ENCODE results near the gene SYCE1. TPM values are rescaled to one million over a fixed set of nuclear protein-coding genes. Genes with fewer than 3 reads are reported as not detected.
"Not testable (repeated sequence)": the region's sequence is repeated elsewhere in the genome, so short reads cannot be mapped to it uniquely, and the experiment has no call there.

The SYCE1 gene
- total and polyA plus RNA-seq, 8 donors, result 0.10 to 0.90 (median 0.21) TPM; not detected in 3

DNA sequence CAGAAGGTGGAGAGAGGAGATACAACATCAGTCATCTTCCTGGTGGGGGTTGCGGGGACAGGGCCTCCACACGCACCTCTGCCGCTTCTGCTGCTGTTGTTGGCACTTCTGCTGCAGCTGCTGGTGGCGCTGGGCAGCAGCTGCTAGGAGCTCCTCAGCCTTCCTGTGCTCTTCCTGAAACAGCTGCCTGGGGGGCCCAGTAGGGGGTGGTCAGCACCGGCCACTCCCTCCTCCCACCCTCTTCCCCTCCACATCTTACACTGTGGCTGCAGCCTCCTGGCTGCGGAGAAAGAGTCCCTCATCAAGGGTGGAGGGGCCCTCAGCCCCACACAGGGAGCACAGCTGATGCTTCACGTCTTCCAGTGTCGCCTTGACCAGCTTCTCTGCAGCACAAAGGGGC is 9.9 kb downstream of the SYCE1 start:
- Histone ChIP-seq H3K4me3 (no peak overlapping the region), H3K27me3 (peaks cover 0 to 30% of the 10 kb centered on the region in 2 donors), H3K27ac (no peak overlapping the region), H3K36me3 (no peaks in the 10 kb centered on the region), H3K9me3 (no peaks in the 10 kb centered on the region), H3K4me1 (no peaks in the 10 kb centered on the region)
- TF ChIP-seq, protein P1, sequence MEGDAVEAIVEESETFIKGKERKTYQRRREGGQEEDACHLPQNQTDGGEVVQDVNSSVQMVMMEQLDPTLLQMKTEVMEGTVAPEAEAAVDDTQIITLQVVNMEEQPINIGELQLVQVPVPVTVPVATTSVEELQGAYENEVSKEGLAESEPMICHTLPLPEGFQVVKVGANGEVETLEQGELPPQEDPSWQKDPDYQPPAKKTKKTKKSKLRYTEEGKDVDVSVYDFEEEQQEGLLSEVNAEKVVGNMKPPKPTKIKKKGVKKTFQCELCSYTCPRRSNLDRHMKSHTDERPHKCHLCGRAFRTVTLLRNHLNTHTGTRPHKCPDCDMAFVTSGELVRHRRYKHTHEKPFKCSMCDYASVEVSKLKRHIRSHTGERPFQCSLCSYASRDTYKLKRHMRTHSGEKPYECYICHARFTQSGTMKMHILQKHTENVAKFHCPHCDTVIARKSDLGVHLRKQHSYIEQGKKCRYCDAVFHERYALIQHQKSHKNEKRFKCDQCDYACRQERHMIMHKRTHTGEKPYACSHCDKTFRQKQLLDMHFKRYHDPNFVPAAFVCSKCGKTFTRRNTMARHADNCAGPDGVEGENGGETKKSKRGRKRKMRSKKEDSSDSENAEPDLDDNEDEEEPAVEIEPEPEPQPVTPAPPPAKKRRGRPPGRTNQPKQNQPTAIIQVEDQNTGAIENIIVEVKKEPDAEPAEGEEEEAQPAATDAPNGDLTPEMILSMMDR (IDR thresholded peaks at IDR 0.05), result no peak
- peak in 1 of 4 donors; percentile 38 for DNase-seq
- intact Hi-C loops (cut with DNase I), result no loop called here
- no peak for ATAC-seq

DNA sequence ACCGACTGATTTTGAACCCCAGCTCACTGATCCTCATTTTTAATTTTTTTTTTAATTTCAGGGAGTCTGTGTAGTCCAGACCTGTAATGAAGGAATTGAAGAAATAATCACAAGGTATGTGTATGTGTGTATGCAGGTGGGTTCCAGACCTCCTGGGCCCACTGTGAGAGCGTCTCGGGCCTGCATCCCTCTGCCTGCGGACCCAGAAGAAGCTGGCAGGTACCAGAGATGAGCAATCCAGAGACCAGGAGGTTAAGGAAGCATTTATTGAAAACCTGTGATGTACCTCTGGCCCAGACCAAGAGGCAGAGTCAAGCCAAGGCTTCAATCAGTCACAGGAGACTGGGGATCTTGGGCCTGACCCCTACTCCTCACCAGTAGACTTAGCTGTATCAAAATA is 10.8 kb downstream of the SYCE1 start:
- intact Hi-C loops (cut with DNase I), result no loop called here
- H3K27ac ChIP-seq, result no peak overlapping the region
- ATAC-seq (no peak), DNase-seq (no peak)
- no peaks in the 10 kb centered on the region for H3K4me1 ChIP-seq
- TF ChIP-seq, protein P1 (IDR thresholded peaks at IDR 0.05), result no peak
- H3K36me3 ChIP-seq, result no peaks in the 10 kb centered on the region
- H3K9me3 ChIP-seq, result no peaks in the 10 kb centered on the region
- H3K4me3 ChIP-seq, result no peak overlapping the region
- H3K27me3 ChIP-seq, result peaks cover 0 to 30% of the 10 kb centered on the region in 2 donors

DNA sequence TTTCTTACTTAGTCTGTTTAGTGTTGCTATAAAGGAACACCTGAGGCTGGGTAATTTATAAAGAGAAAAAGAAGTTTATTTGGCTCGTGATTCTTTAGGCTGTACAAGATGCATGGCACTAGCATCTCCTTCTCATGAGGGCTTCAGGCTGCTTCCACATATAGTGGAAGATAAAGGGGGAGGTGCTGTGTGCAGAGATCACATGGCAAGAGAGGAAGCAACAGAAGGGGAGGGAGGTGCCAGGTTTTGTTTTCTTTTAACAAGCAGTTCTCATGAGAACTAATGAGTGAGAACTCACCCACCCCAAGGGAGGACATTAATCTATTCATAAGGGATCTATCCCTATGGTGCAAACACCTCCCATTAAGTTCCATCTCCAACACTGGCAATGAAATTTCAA is 20.9 kb downstream of the SYCE1 start:
- H3K4me3 ChIP-seq, result no peak overlapping the region
- no peak overlapping the region for H3K27ac ChIP-seq
- peaks cover 0 to 13% of the 10 kb centered on the region in 2 donors for H3K27me3 ChIP-seq
- H3K9me3 ChIP-seq, result peaks cover 0 to 14% of the 10 kb centered on the region in 2 donors
- ATAC-seq (no peak), DNase-seq (no peak)
- intact Hi-C loops (cut with DNase I), result no loop called here
- H3K4me1 ChIP-seq, result no peaks in the 10 kb centered on the region
- no peaks in the 10 kb centered on the region for H3K36me3 ChIP-seq
- TF ChIP-seq, protein P1 (IDR thresholded peaks at IDR 0.05), result no peak

DNA sequence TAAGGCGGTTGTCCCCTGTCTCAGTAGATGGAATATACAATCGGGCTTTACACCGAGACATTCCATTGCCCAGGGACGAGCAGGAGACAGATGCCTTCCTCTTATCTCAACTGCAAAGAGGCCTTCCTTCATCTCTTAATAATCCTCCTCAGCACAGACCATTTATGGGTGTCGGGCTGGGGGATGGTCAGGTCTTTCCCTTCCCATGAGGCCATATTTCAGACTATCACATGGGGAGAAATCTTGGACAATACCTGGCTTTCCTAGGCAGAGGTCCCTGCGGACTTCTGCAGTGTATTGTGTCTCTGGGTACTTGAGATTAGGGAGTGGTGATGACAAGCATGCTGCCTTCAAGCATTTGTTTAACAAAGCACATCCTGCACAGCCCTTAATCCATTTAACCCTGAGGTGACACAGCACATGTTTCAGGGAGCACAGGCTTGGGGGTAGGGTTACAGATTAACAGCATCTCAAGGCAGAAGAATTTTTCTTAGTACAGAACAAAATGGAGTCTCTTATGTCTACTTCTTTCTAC is 23.9 kb downstream of the SYCE1 start:
- H3K4me1 ChIP-seq; intact Hi-C loops (cut with DNase I); H3K27me3 ChIP-seq; H3K27ac ChIP-seq; H3K4me3 ChIP-seq; H3K9me3 ChIP-seq; ATAC-seq; DNase-seq; H3K36me3 ChIP-seq: not testable (repeated sequence)

DNA sequence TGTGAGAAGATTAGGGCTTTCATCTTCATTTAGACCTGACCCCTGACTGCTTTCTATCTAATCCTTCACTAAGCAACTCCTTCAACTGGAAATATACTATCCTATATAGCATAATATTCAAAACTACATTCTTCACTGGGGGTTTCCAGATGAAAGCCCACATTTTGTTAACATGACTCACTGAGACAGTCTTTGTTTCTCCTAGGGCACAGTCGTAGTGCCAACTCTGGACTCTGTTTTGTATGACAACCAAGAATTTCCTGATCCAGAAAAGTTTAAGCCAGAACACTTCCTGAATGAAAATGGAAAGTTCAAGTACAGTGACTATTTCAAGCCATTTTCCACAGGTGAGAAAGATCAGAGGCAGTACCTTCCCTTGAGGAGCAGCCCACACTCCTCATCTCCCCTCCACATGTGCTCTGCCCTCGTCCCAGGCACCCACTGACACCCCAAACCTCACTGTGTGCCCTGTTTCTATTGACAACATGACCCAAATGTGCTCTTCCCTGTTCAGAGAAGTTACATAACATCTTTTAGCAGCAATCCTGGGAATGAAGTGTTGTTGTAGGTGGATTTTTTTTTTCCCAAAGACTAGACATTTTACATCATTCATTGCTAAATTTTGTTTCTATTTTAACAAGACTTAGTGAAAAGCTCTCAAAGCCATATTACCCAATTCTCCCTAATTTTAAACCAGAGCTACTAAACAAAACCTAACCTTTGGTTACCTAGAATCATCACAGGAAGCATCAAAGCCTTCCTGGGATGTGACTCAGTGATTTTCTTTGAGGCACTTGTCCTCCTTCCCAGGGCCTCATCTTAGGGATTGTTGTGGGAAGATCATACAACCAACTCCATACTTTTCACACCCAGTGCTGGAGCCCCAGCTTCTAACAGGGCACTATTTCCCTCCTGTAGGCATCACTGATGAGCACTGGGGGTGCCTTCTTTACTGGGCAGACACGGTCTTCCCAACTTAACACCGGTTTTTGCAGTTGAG is 27.5 kb downstream of the SYCE1 start:
- intact Hi-C loops (cut with DNase I), result no loop called here
- H3K36me3 ChIP-seq, result no peaks in the 10 kb centered on the region
- H3K27me3 ChIP-seq, result no peaks in the 10 kb centered on the region
- no peaks in the 10 kb centered on the region for H3K9me3 ChIP-seq
- TF ChIP-seq, protein P1 (IDR thresholded peaks at IDR 0.05), result no peak
- DNase-seq (no peak), ATAC-seq (no peak)
- H3K27ac ChIP-seq, result no peak overlapping the region
- H3K4me3 ChIP-seq, result no peak overlapping the region
- no peaks in the 10 kb centered on the region for H3K4me1 ChIP-seq
